Activated CD4-positive, CD25-positive, alpha-beta regulatory T cell treated with anti-CD3 and anti-CD28 coated beads, Interleukin-2, amount 50 U/mL, for 72 hours (primary cell): ENCODE data around the gene SLC50A1.

ENCODE experiments used
- DNase-seq: peaks from one replicate; pipeline ENCODE4 v3.0.0; 2021

Gene SLC50A1

DNA sequence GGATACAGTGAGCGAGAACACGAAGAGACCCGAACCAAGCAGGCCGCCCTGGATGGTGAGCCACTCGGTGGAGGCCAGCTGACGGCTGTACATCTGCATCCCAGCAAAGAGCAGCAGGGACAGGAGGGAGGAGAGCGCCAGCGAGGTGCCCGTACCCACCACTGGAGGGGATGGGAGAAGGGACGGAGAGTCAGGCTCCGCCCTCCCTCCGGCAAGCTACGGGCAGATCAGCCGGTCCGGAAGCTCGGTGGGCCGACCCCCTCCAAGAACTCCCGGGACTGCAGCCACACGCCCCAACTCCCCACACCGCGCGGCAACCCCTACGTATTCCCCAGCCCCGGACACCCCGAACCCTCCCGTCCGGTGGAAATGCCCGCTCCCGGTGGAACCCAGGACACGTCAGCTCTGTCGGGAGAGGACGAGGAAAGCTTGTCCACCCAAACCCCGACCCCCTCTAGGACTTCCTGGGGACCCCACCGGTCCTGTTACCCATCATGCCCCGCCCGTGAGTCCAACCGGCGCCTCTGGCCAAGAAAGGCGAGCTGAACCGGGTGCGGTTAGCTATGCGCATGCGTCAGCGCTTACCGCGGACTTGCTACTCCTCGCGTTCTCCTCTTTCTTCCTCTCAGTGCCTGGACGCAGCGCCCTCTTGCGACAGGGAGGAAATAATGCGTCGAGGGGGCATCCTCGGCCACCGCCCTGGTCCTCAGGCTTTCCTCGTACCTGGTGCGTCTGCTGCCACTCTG is 37.3 kb downstream of the SLC50A1 start, which contains the start of gene KRTCAP2:
TSS of gene KRTCAP2 (minus strand) at position 573 of the 746 bp plus-strand sequence. CDS start at position 493, 80 bp downstream.
- peak; percentile 94 for DNase-seq

DNA sequence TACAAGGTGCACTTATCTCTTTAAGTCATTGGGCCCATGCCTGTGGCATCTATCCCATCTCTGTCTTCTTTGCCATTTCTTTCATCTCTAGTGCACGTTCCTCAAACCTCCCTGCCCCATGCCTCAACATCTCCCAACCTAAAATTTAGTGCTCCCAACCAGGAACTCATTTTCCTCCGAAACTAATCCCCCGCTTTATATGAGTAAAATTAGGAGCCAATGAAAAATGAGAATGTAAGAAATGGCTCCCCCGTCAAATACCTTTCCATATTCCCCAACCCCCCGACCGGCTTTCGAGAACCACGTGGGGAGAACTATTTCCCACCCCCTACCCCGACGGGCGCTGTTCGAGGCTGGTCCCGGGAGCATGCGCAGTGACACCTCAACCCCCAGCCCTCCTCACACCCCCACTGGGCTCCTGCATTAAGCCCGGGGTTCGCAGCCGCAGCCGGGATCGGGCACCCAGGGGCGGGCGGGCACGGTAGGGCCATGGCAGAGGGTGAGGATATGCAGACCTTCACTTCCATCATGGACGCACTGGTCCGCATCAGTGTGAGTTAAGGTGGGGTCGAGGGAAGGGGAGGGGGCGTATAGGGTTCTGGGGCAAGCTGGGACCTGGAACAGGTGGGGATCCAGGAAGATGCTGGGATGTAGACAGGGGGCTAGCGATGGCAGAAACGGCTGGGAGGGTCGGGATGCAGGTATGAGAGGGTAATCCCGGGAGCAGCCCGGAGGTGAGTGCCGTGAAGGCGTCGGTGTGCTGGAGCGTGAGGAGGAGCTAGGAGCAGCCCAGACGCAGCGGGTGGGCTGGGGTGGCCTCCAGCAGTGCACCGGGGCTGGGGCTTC is 38.0 kb downstream of the SLC50A1 start, which contains the start of gene TRIM46:
TSS of gene TRIM46 (plus strand) at position 372 of the 846 bp plus-strand sequence. CDS start at position 490, 118 bp downstream.
- DNase-seq: peak; percentile 66

DNA sequence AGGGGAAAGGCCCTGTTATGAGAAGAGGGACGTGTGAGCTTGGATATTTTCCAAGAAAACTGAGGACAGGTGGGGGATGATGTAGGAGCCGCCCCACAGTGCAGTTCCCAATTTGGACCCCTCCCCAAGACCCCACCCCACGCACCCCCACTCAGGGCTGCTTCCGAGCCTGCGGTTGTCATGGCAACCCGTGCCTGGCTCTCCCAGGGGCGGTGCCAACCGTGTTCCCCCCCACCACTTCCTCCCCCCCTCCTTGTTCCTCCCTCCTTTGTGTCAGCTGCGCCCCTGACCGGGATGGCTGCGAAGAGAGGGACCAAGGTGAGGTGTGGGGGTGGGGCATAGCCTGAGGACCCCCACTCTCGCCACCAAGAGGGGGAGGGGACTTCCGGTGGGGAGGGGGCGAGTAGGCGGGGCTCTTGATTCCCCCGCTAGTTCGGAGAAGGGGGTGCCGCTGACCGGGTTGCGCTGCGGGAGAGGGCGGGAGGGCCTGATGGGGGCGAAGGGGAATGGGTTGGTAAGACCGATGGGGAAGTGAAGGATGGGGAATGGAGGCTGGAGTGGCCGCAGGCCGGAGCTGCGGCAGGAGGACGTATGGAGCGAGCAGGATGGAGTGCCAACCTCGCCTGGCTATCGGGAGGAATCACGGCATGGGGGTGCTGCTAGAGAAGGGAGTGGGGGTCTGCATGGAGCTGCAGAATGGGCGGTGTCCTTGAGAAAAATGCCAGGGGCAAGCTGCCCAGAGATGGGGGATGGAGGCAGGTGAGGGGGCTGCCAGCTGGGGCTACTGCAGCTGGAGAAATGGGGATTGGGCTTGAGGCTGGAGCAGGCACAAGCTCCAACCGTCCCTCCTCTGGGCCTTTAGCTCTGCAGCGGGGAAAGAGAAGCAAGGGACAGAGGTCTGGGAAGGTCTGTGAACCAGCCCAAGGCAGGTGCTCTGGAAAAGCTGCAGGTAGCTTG is 39.0 kb downstream of the SLC50A1 start:
- DNase-seq: peak; percentile 42

DNA sequence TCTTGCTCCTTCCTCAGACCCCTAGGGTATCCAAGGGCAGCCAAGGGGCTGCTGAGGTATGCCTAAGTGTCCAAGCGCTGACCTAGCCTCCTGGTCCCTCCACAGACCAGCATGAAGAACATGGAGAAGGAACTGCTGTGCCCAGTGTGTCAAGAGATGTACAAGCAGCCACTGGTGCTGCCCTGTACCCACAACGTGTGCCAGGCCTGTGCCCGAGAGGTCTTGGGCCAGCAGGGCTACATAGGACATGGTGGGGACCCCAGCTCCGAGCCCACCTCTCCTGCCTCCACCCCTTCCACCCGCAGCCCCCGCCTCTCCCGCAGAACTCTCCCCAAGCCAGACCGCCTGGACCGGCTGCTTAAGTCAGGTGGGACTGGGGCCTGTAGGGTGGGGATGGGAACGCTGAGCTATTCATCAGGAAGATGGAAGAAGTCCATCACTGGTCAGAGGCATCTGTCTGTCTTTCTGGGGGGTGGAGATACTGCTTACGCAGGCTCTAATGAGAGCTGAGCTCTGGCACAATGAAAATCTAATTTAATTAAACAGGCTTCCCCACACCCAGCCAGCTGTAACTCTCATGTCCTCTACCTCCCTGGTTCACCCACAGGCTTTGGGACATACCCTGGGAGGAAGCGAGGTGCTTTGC is 39.8 kb downstream of the SLC50A1 start:
- peak; percentile 30 for DNase-seq

DNA sequence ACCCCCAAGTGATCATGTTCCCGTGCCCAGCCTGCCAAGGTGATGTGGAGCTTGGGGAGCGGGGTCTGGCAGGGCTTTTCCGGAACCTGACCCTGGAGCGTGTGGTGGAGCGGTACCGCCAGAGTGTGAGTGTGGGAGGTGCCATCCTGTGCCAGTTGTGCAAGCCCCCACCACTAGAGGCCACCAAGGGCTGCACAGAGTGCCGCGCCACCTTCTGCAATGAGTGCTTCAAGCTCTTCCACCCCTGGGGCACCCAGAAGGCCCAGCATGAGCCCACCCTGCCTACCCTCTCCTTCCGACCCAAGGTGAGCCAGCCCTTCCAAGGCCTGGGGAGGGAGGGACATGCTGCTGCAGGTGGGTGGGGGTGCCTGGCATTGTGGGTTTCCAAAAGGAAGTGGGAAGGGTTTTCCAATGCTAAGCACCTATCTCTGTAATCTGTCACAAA is 40.3 kb downstream of the SLC50A1 start:
- DNase-seq: peak; percentile 30

DNA sequence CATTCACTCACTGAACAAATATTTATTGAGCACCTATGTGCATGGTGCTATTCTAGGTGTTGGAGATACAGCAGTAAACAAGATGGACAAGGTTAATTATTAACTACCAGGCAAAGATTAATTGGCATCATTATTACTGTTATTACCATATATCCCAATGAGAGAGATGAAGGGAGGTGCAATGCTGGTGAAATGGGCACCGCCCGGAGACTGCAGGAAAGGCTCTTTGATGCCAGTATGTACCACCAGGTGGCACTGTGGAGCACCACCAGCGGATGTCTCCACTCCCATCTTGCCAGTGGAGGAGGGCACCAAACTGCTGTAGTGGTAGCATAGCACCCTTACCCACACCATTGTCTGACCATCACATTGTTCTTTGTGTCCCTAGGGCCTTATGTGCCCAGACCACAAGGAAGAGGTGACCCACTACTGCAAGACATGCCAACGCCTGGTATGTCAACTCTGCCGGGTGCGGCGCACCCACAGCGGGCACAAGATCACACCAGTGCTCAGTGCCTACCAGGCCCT is 41.0 kb downstream of the SLC50A1 start:
- peak; percentile 88 for DNase-seq

DNA sequence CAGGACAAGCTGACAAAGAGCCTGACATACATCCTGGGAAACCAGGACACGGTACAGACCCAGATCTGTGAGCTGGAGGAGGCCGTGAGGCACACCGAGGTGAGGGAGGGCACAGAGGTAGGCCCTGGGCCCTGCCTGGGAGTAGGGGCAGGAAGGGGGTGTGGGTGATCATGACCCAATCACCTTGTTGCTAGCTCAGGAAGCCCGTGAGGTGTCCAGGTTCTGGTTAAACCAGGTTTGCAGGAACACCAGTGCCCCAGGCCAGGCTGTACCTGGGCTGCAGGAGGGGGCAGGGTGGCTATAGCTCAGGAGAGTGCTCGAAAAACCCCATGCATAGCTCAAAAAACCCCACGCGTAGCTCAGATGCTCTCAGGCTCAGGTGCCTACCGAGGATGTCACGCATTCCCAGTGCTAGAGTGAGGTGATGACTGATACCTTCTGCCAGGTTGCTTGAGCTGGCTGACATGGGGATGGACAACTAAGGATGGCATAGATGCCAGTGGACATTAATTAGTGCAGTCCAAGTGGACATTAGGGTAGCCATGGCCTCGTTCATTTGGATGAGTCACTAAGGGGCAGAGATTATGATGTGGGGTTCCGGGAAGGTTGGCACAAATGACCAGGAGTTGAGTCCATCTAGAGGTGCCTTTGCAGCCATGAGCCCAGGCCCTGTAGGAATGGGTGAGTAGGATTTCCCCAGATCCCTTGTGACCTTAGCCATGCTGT is 41.7 kb downstream of the SLC50A1 start:
- peak; percentile 30 for DNase-seq

DNA sequence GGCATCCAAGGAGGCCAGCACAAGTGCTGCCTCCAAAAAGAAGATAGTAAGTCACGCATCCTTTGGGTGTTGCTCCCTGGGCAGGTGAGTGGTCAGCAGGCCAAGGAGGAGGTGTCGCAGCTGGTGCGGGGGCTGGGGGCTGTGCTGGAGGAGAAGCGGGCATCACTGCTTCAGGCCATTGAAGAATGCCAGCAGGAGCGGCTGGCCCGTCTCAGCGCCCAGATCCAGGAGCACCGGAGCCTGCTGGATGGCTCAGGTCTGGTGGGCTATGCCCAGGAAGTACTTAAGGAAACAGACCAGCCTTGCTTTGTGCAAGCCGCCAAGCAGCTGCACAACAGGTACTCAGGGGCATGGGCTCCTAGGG is 42.2 kb downstream of the SLC50A1 start:
- peak; percentile 14 for DNase-seq

DNA sequence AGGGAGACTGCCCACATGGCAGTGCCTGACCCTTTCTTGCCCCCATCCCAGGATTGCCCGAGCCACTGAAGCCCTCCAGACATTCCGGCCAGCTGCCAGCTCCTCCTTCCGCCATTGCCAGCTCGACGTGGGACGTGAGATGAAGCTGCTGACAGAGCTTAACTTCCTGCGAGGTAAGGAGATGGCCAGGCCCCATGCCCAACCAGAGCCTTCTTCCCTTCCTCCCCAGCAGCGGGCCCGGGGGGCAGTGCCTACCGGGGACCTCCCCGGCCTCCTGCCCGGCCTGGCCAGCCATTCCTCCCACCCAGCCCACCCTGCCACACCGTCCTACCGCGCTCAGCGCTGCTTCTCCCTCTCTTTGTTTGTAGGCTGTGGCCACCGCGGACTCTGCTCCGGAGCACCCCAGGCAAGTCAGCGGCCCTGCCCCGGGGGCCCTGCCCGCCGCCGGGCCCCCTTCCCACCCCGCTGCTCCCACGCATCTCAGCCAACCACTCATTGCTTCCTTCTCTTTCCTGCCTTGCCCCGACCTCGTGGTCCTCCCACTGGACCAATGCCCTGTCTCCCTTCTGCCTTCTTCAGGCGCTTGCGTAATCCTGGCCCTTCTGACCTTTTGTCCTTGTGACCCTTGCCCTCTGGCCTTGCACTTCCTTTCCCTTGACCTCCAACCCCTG is 42.9 kb downstream of the SLC50A1 start:
- DNase-seq: peak; percentile 28

DNA sequence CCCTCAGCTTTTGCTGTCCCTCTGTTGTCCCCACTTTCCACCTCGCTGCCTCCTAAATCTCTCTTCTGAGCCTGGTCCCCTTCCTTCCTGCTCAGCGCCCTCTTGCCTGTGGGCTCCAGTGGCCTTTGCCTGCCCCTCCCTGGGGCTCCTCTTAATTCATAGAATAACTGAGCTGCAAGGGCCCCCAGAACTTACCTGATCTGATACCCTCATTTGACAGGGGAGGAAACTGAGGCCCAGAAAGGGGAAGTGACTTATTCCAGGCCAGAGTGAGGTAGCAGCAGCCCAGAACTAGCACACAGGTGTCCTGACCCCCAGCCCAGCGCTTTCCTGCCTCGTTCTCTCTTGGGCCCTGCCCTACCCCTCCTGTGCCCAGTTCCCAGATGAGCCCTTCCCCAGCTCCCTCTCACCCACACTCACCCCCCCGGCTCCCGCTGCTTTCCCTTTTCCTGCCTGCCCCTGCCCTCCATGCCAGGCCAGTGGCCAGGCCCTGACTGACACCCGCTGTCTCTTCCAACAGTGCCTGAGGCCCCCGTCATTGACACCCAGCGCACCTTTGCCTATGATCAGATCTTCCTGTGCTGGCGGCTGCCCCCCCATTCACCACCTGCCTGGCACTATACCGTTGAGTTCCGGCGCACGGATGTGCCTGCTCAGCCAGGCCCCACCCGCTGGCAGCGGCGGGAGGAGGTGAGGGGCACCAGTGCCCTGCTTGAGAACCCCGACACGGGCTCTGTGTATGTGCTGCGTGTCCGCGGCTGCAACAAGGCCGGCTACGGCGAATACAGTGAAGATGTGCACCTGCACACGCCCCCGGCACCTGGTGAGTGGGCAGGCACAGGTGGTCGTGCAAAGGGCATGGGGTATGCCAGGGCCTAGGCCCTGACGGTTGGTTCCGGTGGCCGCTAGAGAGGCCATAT is 43.7 kb downstream of the SLC50A1 start:
- peak; percentile 29 for DNase-seq

DNA sequence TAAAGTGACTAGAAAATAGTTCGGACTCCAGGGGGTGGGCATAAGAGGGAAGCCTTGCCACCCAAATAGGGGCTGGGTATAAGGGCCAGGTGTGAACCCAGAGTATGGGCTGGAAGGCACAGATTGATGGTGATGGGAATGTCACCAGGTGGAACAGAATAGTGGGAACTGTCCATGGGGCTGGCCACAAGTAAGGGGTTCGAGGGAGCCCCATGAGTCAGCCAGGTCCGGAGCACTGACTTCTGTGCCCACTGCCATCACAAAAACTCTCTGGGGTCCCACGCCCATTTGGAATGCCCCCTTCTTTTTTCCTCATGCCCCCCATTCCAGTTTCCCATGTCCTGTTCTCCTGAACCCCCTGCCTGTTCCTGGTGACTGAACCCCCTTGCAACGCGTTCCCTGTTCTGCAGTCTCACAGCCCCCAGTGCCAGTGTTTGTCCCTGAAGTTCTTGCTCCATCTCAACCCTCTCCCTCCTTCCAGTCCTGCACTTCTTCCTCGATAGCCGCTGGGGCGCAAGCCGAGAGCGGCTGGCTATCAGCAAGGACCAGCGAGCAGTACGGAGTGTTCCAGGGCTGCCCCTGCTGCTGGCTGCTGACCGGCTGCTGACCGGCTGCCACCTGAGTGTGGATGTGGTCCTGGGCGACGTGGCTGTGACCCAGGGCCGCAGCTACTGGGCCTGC is 45.9 kb downstream of the SLC50A1 start:
- DNase-seq: no peak

DNA sequence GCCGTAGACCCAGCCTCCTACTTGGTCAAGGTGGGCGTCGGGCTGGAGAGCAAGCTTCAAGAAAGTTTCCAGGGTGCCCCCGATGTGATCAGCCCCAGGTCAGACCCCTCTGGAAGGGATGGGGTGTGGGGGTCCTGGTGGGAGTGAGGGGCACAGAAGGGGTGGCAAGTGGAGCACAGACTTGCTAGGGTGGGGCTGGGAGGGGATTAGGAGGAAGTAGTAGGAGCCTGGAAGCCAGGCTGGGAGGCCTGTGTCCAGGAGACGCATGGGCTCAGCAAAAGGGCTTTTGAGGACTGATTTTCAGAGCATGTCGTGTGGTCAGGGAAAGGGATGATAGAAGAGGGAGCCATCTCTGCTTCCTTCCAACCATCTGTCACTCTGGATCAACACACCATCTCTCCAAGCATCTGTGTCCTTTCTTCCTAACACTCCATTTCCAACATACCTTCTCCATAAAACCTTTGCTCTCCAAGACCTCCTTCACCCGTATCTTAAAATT is 46.4 kb downstream of the SLC50A1 start:
- no peak for DNase-seq

DNA sequence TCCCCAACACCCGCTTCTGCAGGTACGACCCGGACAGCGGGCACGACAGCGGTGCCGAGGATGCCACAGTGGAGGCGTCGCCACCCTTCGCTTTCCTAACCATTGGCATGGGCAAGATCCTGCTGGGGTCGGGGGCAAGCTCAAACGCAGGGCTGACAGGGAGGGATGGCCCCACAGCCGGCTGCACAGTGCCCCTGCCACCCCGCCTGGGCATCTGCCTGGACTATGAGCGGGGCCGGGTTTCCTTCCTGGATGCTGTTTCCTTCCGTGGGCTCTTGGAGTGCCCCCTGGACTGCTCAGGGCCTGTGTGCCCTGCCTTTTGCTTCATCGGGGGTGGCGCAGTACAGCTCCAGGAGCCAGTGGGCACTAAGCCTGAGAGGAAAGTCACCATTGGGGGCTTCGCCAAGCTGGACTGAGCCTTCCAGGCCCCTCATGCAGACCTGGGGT is 48.1 kb downstream of the SLC50A1 start:
- DNase-seq: no peak

DNA sequence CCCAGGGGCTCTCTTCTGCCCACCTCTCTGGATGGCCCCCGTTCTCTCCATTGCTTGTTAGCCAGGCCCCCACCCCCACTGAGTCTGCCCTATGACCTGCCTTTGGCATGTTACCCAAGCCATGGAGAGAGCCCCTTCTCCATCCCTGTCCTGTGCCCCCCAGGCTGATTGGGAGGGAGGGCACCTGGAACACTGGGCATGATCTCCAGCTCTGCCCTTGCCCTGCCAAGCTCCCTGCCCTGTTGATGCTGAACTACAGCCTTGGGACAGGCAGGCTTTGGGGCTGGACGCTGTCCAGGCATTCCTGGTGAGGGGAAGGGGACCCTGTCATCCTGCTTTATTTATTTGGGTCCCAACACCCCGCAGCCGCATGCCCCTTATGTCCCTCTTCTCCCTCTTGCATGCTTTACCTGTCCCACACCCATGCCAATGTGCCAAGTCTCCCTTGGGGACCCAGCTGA is 48.7 kb downstream of the SLC50A1 start:
- no peak for DNase-seq

DNA sequence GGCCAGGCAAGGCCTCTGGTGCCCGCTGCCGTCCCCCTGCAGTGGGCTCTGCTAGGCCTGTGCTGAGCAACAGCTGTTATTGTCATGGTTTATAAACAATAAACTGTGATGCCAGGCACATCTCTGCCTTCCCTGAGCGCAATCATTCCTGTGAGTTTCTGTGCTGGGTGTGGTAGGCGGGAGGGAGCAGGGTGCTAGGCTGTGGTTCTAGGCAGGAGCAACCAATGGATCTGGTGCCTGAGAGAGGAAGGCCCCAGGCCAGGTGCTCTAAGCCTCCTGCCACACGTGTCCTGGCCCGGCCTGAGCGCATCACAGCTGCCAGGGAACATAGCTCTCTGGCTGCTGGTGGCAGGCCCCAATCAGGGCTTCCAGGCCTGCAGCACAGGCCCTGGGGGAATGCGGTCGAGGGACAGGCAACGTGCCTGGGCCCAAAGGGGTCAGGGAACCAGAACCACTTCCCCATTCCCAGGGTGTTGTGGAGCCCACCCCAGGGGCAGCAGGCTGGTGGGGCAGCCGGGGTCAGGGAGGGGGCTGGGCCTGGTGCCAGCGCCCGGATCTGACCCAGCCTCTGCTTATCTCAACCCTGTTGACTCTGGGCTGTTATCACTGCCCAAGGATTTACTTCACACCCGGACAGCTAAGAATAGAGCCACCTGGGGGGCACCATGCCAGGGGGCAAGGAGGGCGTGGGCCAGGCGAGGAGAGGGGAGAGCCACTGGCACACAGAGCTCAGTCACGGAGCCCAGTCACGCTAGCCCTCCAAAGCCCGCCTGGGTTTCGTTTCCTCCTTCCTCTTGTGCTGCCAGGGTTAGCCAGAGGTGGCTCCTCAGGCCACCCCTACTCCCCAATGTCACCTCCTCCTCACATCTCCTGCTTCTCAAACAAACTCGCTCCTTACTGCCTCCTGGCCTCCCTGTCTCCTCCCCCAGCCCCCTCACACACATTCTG is 49.5 kb downstream of the SLC50A1 start:
- DNase-seq: no peak

DNA sequence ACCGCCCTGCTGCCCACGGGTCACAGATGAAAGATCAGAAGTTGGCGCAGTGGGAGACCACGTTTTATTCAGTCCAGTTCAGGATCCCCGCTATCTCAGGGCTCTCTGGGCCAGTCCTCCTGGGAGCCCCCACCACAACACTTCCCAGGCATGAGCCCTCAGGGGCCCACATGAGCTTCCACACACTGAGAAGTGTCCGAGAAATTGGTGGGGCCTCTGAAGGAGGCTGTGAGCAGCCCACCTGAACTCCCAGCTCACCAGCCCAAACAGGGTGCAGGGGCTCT is 50.1 kb downstream of the SLC50A1 start:
- DNase-seq: no peak

DNA sequence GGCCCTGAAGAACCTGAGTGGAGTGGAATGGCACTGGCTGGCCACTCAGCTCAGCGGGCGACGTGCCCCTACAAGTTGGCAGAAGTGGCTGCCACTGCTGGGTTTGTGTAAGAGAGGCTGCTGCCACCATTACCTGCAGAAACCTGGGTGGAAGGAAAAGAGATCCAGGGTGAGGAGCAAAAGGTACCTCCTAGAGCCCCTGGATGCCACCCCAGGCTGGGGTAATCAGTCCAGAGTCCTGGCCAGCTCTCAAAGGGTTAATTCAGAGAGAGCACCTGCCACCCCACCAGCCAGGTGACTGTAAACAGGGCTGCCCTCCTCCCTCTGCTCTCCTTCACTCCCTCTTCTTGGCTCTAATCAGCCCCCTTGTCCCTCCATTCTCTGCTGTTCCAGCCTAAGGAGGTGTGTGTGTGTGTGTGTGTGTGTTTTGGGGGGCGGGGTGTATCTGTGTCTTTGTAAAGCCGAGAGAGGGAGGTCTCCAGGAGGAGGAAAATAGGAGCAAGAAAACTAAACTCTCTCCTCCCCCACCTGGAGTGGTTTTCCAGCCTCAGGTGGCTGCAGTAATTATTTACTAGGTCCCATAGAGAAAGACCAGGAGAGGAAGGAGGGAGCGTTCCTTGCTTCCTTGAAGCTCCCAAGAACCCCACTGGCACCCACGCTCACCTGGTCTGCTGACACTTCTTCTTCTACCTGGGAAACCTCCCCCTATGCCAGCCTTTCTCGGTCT is 50.6 kb downstream of the SLC50A1 start:
- DNase-seq: no peak
